Hepatocyte (in vitro differentiated cells): ENCODE measurements around the gene GNL1. TPM values are rescaled to one million over a fixed set of nuclear protein-coding genes. Genes with fewer than 3 reads are reported as not detected.

Experiments
- DNase-seq: peaks from one replicate; pipeline ENCODE4 v3.0.0-alpha.2; 2016; ENCODE audit warnings: low spot score
- H2AFZ ChIP-seq: fragments of 200-600 bp; sonication (generic); 2 replicates; pipeline ENCODE4 v1.6.0; 2016; ENCODE audit warnings: antibody characterized with exemption, mild to moderate bottlenecking
- H3K27ac ChIP-seq: fragments of 200-600 bp; sonication (generic); 2 replicates; pipeline ENCODE4 v1.5.1; 2016; ENCODE audit warnings: mild to moderate bottlenecking
- H3K27me3 ChIP-seq: fragments of 200-600 bp; sonication (generic); 2 replicates; pipeline ENCODE4 v1.6.1; 2016
- H3K36me3 ChIP-seq: fragments of 200-600 bp; sonication (generic); replicated peaks from 2 replicates; pipeline ENCODE4 v1.5.1; 2016; ENCODE audit warnings: low read depth; ENCODE audit not compliant: insufficient read depth
- H3K4me1 ChIP-seq: fragments of 200-600 bp; sonication (generic); 2 replicates; pipeline ENCODE4 v1.5.1; 2016; ENCODE audit warnings: mild to moderate bottlenecking, moderate library complexity; ENCODE audit not compliant: insufficient read depth
- H3K4me2 ChIP-seq: fragments of 200-600 bp; sonication (generic); 2 replicates; pipeline ENCODE4 v1.6.0; 2016
- H3K4me3 ChIP-seq: fragments of 200-600 bp; sonication (generic); 2 replicates; pipeline ENCODE4 v1.5.1; 2016; ENCODE audit warnings: mild to moderate bottlenecking
- H3K79me2 ChIP-seq: fragments of 200-600 bp; sonication (generic); 2 replicates; pipeline ENCODE4 v1.6.0; 2017; ENCODE audit warnings: mild to moderate bottlenecking
- H3K9me2 ChIP-seq: fragments of 200-600 bp; sonication (generic); replicated peaks from 2 replicates; pipeline ENCODE4 v1.6.0; 2017; ENCODE audit warnings: mild to moderate bottlenecking; ENCODE audit not compliant: insufficient read depth
- H3K9me3 ChIP-seq: fragments of 200-600 bp; sonication (generic); 2 replicates; pipeline ENCODE4 v1.5.1; 2016; ENCODE audit warnings: low read depth, mild to moderate bottlenecking
- H4K20me1 ChIP-seq: fragments of 200-600 bp; sonication (generic); 2 replicates; pipeline ENCODE4 v1.6.0; 2016; ENCODE audit warnings: mild to moderate bottlenecking; ENCODE audit not compliant: insufficient read depth, poor library complexity, severe bottlenecking
- CTCF ChIP-seq: fragments of 200-600 bp; sonication (generic); IDR thresholded peaks from 2 replicates; pipeline ENCODE4 v1.5.1; 2016; ENCODE audit warnings: antibody characterized with exemption, mild to moderate bottlenecking; ENCODE audit not compliant: poor library complexity
- EZH2 ChIP-seq: fragments of 200-600 bp; sonication (generic); IDR thresholded peaks from 2 replicates; pipeline ENCODE4 v1.6.1; 2016; ENCODE audit warnings: antibody characterized with exemption, mild to moderate bottlenecking, borderline replicate concordance
- EZH2phosphoT487 ChIP-seq: fragments of 200-600 bp; sonication (generic); IDR thresholded peaks from one replicate; pipeline ENCODE4 v1.6.1; 2018; ENCODE audit warnings: antibody characterized with exemption, mild to moderate bottlenecking, low read depth, moderate library complexity; ENCODE audit not compliant: unreplicated experiment, severe bottlenecking
- WGBS: methylation state at CpG from one replicate; pipeline ENCODE4 v1.1.6; 2016; ENCODE audit warnings: low lambda C conversion rate; ENCODE audit errors: missing lambda C conversion rate; 5-methylcytosine and 5-hydroxymethylcytosine counted together
- polyA plus RNA-seq: library from polyadenylated mRNA; unstranded; fragments of >200 nt; fragmentation: Nextera tagmentation; extraction: Ambion mirVana; gene quantifications from 2 replicates; pipeline ENCODE4 v1.2.1, GENCODE V29; 2016
- total RNA-seq: library from RNA; depleted of rRNA; stranded (reverse); fragments of >200 nt; gene quantifications from 2 replicates; pipeline ENCODE4 v1.2.3, GENCODE V29; 2014

GNL1 gene
- total and polyA plus RNA-seq, 2 experiments from 2014 or later, result 29.5 to 81.1 TPM

GRCh38 chr6:30541515-30542403, 14.5 kb downstream of the GNL1 start:
- Histone ChIP-seq H3K9me3 (no peaks in the 10 kb centered on the region), H3K4me1 (no peaks in the 10 kb centered on the region), H3K9me2 (no peaks in the 10 kb centered on the region), H2AFZ (peak overlapping the region; percentile 45), H3K4me2 (peak overlapping the region; percentile 87), H3K4me3 (peak overlapping the region; percentile 51), H3K27me3 (no peaks in the 10 kb centered on the region), H3K79me2 (no peaks in the 10 kb centered on the region), H3K27ac (no peak overlapping the region), H4K20me1 (no peaks in the 10 kb centered on the region), H3K36me3 (no peaks in the 10 kb centered on the region)
- DNase-seq, result peak; percentile 89
- WGBS, result 28% methylated on average over 23 of the region's 23 CpGs
- no peak for TF ChIP-seq EZH2
- no peak for TF ChIP-seq EZH2phosphoT487
- TF ChIP-seq CTCF, result peak; percentile 99

- H3K9me2 ChIP-seq, result no peaks in the 10 kb centered on the region
- H3K9me3 ChIP-seq, result no peaks in the 10 kb centered on the region
- H3K36me3 ChIP-seq, result no peaks in the 10 kb centered on the region
- TF ChIP-seq EZH2phosphoT487 (no peak), CTCF (no peak), EZH2 (no peak)
- no peaks in the 10 kb centered on the region for H3K4me1 ChIP-seq
- no peak overlapping the region for H3K27ac ChIP-seq
- H3K4me2 ChIP-seq, result no peak overlapping the region
- H2AFZ ChIP-seq, result no peak overlapping the region
- H3K79me2 ChIP-seq, result no peaks in the 10 kb centered on the region
- H3K4me3 ChIP-seq, result no peak overlapping the region
- WGBS, result 70% methylated on average over 3 of the region's 3 CpGs
- no peaks in the 10 kb centered on the region for H3K27me3 ChIP-seq
- DNase-seq, result no peak
- no peaks in the 10 kb centered on the region for H4K20me1 ChIP-seq
Observed at GRCh38 chr6:30537931-30538330, 18.4 kb downstream of the GNL1 start.

GRCh38 chr6:30533460-30534294, 22.6 kb downstream of the GNL1 start:
- Histone ChIP-seq H3K4me2 (no peak overlapping the region), H3K9me3 (no peaks in the 10 kb centered on the region), H3K27me3 (no peaks in the 10 kb centered on the region), H3K4me3 (no peak overlapping the region), H3K36me3 (no peaks in the 10 kb centered on the region), H3K4me1 (no peaks in the 10 kb centered on the region), H3K27ac (no peak overlapping the region), H3K79me2 (no peaks in the 10 kb centered on the region), H4K20me1 (no peaks in the 10 kb centered on the region), H2AFZ (no peak overlapping the region), H3K9me2 (no peaks in the 10 kb centered on the region)
- DNase-seq, result peak; percentile 25
- TF ChIP-seq CTCF (no peak), EZH2phosphoT487 (no peak), EZH2 (no peak)
- 85% methylated on average over 15 of the region's 15 CpGs for WGBS
